ENCODE data around the gene RNPS1.

GRCh38 chr16:2251296-2252111, 16.4 kb downstream of the RNPS1 start, which contains the start of gene ECI1:
- TF ChIP-seq, protein P1, sequence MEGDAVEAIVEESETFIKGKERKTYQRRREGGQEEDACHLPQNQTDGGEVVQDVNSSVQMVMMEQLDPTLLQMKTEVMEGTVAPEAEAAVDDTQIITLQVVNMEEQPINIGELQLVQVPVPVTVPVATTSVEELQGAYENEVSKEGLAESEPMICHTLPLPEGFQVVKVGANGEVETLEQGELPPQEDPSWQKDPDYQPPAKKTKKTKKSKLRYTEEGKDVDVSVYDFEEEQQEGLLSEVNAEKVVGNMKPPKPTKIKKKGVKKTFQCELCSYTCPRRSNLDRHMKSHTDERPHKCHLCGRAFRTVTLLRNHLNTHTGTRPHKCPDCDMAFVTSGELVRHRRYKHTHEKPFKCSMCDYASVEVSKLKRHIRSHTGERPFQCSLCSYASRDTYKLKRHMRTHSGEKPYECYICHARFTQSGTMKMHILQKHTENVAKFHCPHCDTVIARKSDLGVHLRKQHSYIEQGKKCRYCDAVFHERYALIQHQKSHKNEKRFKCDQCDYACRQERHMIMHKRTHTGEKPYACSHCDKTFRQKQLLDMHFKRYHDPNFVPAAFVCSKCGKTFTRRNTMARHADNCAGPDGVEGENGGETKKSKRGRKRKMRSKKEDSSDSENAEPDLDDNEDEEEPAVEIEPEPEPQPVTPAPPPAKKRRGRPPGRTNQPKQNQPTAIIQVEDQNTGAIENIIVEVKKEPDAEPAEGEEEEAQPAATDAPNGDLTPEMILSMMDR (IDR thresholded peaks at IDR 0.05; ENCODE audit: insufficient read depth, low read length, poor library complexity, severe bottlenecking), result no peak
- TF ChIP-seq EZH2phosphoT487 (conservative IDR thresholded peaks at IDR 0.05; ENCODE audit: low read length), result no peak
